GM12875 (cell line): ENCODE measurements around the gene ANKLE2.
"Not testable (repeated sequence)": the region's sequence is repeated elsewhere in the genome, so short reads cannot be mapped to it uniquely, and the experiment has no call there.

Source experiments
- H3K4me3 ChIP-seq: one replicate; pipeline ENCODE4 v1.5.1; 2011; ENCODE audit warnings: low read depth, low read length, control low read depth
- TF ChIP-seq, protein P1 (sequence below): IDR thresholded peaks from 2 replicates; pipeline ENCODE4 v1.5.1; 2011; ENCODE audit warnings: low read depth, mild to moderate bottlenecking, control low read depth, inconsistent platforms, low read length, moderate library complexity, borderline replicate concordance; ENCODE audit not compliant: insufficient read depth

Gene ANKLE2

DNA sequence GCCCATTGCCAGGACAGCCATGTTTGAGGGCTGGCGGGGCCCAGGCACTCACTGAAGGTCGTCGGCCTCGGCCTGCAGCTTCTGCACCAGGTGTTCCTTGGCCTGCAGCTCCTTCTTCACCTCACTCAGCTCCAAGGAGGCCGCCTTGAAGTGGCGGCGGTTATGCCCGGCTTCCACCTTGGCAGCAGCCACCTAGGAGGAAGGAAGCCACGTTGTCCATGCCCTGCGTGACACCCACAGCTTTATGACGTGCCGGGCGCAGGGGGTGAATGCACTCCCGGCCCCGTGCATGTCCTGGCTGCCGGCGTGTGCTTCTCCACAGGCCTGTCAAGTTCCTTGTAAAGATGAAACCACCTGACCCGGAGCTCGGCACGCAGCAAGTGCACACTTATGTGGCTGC is 16.0 kb upstream of the ANKLE2 start:
- H3K4me3 ChIP-seq = no peak overlapping the region
- TF ChIP-seq, protein P1, sequence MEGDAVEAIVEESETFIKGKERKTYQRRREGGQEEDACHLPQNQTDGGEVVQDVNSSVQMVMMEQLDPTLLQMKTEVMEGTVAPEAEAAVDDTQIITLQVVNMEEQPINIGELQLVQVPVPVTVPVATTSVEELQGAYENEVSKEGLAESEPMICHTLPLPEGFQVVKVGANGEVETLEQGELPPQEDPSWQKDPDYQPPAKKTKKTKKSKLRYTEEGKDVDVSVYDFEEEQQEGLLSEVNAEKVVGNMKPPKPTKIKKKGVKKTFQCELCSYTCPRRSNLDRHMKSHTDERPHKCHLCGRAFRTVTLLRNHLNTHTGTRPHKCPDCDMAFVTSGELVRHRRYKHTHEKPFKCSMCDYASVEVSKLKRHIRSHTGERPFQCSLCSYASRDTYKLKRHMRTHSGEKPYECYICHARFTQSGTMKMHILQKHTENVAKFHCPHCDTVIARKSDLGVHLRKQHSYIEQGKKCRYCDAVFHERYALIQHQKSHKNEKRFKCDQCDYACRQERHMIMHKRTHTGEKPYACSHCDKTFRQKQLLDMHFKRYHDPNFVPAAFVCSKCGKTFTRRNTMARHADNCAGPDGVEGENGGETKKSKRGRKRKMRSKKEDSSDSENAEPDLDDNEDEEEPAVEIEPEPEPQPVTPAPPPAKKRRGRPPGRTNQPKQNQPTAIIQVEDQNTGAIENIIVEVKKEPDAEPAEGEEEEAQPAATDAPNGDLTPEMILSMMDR = no peak

DNA sequence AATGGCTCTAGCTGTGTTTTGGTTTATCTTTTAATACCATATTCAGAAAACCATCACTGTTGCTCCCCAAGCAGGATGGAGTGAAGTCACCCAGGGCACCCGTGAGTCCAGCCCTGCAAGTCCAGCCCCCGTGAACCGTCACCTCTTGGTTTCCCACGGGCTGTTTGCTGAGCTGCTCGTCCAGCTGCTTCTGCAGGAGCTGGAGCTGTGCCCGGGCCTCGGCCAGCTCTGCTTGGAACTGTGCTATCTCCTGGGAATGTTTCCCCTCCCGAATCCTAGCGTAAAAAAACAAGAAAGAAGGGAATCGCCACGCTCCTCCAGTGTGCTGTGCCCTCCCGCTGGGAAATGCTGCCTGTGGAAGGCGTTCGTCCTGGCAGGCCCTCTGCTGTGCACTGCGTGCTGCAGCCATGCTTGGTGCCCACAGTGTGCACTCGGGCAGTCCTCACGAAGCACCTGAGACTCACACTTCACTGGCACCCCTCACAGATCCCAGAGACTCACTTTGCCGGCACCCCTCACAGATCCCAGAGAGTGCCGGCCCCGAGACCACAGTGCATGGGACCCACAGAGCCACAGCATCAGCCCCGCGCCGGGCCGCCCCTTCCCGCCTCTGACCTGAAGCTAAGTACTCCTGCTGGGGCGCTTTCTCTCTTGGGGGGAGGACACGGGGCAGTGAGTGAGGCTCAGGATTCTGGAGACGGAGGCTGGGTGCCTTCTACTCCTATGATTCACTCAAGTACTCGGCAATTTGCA is 15.4 kb upstream of the ANKLE2 start:
- H3K4me3 ChIP-seq = no peak overlapping the region

DNA sequence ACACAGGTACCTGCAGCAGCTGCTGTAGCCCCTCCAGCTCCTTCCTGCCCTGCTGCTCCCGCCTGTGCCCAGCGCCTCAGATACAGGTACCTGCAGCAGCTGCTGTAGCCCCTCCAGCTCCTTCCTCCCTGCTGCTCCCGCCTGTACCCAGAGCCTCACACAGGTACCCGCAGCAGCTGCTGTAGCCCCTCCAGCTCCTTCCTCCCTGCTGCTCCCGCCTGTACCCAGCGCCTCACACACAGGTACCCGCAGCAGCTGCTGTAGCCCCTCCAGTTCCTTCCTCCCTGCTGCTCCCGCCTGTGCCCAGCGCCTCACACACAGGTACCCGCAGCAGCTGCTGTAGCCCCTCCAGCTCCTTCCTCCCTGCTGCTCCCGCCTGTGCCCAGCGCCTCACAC is 14.6 kb upstream of the ANKLE2 start:
- not testable (repeated sequence) for H3K4me3 ChIP-seq

More for the DNA sequence above, 15.4 kb upstream of the ANKLE2 start:
- TF ChIP-seq, protein P1 = no peak

DNA sequence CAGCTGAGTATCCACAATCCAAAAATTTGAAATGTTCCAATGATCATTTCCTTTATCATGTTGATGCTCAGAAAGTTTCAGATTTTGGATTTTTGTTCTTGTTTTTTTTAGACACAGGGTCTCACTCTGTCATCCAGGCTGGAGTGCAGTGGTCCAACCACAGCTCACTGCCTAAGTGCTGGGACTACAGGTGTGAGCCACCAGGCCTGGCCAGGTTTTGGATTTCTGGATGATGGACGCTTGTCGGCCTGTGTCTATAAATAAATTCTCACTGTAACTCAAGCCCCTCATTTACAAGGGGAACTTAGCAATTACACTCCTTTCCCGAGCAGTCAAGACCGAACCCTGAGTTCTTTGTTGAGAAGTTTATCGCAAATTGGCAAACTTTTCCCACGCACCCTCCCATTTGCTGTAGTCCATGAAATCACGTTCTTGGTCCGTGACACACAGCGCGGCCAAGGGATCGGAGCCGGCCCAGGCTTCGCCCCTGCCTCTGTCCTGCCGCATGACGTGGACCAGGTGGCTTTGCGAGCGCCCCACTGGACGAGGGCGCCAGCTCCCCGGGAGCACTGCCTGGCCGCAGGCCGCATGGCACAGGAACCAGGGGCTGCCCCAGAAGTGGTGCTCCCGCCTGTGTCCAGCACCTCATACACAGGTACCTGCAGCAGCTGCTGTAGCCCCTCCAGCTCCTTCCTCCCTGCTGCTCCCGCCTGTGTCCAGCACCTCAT is 14.0 kb upstream of the ANKLE2 start:
- H3K4me3 ChIP-seq = no peak overlapping the region
- TF ChIP-seq, protein P1 = no peak

DNA sequence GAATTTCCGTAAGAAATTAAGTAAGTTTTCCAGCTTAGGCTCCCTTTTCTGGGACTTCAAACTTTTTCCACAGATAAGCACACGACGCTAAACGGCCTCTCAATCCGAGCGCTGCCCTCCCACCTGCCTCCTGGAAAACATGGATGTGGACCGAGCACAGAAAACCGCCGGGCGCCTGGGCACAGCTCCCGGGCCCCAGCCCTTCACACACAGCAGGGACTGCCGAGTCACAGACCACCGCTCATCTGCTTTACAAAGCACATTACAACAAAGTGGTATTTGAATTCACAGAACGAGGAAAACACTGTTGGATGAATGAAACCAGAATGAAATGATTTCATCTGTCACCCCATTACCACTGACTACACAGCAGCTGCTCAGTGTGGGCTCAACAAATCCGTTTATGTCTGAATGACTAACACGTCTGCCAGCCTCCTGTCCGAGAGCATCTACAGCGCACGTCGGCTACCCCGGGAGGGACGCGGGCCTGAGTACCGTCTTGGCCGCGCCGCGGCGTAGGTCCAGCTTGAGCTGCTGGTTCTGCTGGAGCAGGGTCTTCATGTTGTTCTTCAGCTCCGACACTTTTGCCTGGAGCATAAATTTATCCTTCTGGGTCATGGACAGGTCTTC is 13.1 kb upstream of the ANKLE2 start:
- H3K4me3 ChIP-seq = no peak overlapping the region
- TF ChIP-seq, protein P1 = no peak

DNA sequence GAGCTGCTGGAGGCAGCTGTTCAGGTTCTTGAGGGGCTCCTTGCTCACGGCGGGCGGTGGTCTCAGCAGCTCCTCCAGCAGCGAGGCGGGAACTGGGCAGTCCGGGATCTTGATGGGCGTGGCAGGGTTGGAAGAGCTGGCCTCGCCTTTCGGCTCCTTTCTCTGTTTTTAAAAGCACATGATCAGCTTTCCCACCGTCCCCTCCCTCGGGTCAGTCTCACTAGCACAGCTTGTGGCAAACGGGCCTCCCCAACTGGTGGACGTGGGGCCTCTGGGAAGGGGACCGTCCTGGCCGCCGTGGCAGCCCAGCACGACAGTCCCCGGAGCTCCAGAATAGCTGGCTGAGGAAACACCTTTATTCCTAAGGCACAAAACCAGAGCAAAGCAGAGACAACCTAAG is 12.5 kb upstream of the ANKLE2 start:
- TF ChIP-seq, protein P1 = no peak
- H3K4me3 ChIP-seq = no peak overlapping the region

DNA sequence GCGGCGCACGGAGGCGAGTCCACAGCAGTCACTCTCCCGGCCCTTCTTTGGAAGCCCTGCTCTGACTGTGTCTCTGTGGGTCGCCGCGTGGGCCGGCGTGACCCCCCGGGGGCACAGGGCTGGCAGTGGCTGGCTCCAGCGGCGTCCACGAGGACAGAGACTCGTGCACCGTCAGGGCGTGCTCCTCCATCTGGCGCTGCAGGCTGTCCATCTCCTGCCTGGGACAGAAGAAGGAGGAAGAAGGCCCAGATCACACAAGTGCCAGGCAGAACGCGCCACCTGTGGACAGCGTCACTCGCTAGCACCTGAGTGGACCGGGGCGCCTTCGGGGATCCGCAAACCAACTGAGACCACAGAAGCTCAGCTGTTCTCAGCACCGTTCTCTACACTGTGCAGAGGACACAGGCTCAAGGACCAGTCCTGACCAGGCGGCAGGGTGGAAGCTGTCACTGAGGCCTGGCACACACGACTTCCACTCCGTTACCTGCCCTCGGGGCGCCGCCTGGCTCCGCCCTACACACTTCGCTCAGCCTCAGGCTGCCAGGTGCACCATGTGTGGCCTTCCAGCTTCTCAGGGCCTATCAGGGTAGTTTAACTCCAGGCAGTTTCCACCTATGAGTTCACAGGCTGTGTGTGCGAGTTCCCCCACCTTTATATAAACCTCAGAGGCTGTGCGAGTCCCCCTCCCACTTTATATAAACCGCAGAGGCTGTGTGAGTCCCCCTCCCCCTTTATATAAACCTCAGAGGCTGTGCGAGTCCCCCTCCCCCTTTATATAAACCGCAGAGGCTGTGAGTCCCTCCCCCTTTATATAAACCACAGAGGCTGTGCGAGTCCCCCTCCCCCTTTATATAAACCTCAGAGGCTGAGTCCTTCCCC is 11.7 kb upstream of the ANKLE2 start:
- TF ChIP-seq, protein P1 = no peak

More for the DNA sequence above, 11.7 kb upstream of the ANKLE2 start:
- H3K4me3 ChIP-seq = no peak overlapping the region
